ENCODE data around the gene POLR3E. TPM values are rescaled to one million over a fixed set of nuclear protein-coding genes. Genes with fewer than 3 reads are reported as not detected.
"Not testable (repeated sequence)": the region's sequence is repeated elsewhere in the genome, so short reads cannot be mapped to it uniquely, and the experiment has no call there.

Gene POLR3E
- total RNA-seq, 1 donor = 61.7 TPM

GRCh38 chr16:22356930-22357634, 59.9 kb downstream of the POLR3E start:
- DNase-seq (ENCODE audit: low read depth in 2 of 3, low spot score in 2 of 3) = no peak

GRCh38 chr16:22357635-22357971, 60.4 kb downstream of the POLR3E start:
- peak in 1 of 3 donors; percentile 26 for DNase-seq (ENCODE audit: low read depth in 2 of 3, low spot score in 2 of 3)

DNA sequence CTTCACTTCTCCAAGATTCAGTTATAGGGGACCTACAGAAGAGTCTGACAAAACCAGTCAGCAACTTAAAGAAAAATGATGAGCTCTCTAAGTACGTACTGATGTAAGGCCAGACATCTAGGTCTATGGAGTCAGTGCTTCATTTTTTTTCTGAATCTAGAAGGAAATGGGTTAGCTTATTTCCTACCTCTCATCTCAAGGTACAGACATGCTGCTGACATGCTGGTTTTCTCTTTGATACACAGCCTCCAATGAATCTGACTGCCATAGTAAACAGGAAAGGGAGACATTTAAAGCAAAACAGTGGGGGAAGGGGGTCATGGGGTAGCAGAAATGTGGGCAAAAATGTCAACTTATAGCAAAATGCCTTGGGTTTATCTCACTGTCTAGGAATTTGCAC, 60.8 kb downstream of the POLR3E start:
- no peak for DNase-seq (ENCODE audit: low read depth in 2 of 3, low spot score in 2 of 3)

DNA sequence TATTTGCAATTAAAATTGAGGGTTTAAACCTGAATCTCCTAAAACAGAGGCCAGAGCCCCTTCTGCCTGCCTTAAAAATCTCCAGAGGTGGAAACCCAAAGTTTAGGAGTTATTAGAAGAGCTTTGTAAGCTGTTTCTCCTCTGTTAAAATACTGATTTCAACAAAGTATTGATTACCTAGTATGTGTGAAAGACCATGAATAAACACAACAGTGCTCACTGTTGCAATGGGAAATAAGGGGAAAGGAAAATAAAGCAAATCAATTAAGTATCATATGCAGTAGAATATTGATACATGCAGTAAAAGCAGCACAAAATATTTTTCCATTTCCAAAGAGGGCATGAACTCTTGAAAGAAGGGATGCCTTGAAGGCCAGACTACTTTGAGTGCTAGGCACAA, 62.5 kb downstream of the POLR3E start:
- no peak for DNase-seq (ENCODE audit: low read depth in 2 of 3, low spot score in 2 of 3)

DNA sequence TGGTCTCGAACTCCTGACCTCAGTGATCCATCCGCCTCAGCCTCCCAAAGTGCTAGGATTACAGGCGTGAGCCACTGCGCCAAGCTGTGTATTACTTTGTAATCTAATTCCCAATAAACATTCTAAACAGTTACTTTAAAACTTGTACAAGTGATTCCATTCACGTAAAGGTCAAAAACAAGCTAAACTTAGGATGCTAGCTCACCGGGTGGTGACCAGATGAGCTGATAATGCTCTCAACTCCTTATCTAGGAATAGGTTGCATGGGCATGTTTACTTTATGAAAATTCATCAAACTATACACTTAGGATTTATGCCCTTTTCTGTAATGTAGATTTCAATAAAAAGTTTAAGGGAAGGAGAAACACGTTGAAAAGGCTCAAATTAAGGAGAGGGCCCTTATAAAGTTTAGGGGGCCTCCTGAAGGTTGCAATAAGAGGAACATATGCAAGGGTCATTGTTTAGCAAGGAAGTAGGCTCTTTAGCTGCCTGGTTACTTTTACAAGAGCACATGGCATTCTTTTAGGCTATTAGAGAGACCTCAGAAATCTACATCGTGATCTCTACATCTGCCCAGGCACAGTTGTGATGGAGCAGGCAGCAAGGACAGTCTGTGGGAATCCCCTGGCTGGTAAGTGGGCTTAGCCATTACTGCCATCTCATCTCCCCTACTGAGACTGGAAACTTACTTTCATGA, 63.9 kb downstream of the POLR3E start:
- DNase-seq (ENCODE audit: low read depth in 2 of 3, low spot score in 2 of 3) = no peak

- DNase-seq (ENCODE audit: low read depth in 2 of 3, low spot score in 2 of 3) = no peak
Measured at GRCh38 chr16:22364241-22364640, 67.0 kb downstream of the POLR3E start.

GRCh38 chr16:22366371-22366770, 69.2 kb downstream of the POLR3E start:
- DNase-seq (ENCODE audit: low read depth in 2 of 3, low spot score in 2 of 3) = no peak

DNA sequence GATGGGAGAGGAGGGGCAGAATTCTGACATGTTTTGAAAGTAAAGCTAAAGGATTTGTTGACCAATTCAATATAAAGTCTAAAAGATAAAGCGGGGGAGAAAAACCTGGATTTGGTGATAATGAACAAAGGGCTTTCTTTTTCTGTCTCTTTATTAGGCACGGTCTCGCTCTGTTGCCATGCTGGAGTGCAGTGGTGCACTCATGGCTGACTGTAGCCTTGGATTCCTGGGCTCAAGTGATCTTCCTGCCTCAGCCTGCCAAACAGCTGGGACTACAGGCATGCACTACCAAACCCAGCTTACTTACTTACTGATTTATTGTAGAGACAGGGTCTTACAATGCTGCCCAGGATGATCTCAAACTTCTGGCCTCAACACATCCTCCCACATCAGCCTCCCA, 69.7 kb downstream of the POLR3E start:
- no peak for DNase-seq (ENCODE audit: low read depth in 2 of 3, low spot score in 2 of 3)

DNA sequence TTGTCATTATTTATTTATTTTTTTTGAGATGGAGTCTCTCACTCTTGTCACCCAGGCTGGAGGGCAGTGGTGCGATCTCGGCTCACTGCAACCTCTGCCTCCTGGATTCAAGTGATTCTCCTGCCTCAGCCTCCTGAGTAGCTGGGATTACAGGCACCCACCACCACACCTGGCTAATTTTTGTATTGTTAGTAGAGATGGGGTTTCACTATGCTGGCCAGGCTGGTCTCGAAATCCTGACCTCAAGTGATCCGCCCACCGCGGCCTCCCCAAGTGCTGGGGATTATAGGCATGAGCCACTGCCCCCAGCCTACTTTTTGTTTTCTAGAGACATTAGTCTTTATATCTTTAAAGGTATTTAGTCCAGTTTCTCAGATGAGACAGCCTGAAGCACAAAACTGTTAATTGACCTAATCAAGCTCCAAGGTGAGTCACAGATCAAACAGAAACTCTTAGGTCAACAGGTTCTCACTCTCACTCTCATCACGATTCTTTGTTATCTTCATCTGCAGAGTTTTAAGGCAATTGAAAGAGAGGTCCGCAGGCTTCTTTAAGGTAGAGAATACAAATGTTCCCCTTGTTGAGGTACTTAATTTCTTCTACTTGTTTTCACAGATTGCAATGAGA, 71.1 kb downstream of the POLR3E start:
- not testable (repeated sequence) for DNase-seq (ENCODE audit: low read depth in 2 of 3, low spot score in 2 of 3)

GRCh38 chr16:22369221-22369811, 72.1 kb downstream of the POLR3E start:
- DNase-seq (ENCODE audit: low read depth in 2 of 3, low spot score in 2 of 3) = peak in 1 of 3 donors; percentile 58

DNA sequence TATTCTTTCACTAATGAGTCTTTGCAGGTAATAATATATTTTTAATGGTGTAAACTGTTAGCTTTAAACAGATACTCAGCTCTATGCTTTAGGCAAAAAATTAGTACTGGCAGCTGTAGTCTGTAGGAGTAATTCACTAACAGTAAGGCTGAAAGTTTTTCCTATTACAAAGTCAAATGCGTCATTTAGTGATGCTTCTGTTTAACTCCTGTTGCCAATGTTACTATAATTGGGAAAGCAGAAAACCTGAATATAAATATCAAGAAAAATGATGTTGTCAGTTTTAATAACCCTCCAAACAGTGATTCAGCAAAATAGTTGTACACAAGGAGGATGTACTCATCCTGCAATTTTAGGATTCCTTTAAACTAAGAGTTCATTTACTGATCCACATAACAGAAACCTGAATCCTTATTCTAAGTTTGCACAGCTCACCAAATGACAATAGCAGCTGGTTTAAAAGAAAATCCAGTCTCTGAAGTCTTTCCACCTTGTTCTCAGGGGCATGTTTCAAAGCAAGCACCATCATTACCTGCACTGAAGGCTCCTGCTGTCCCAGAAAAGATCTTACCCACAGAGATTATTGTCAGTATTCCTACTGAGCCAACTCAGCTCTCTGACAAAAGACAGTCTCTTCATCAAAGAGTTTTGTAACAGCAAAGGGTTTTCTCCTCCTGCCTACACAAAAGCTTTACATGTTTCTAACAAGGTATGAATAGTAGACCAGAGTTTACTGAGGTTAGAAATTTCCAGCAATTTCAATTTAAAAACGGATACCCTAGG, 73.0 kb downstream of the POLR3E start:
- no peak for DNase-seq (ENCODE audit: low read depth in 2 of 3, low spot score in 2 of 3)

DNA sequence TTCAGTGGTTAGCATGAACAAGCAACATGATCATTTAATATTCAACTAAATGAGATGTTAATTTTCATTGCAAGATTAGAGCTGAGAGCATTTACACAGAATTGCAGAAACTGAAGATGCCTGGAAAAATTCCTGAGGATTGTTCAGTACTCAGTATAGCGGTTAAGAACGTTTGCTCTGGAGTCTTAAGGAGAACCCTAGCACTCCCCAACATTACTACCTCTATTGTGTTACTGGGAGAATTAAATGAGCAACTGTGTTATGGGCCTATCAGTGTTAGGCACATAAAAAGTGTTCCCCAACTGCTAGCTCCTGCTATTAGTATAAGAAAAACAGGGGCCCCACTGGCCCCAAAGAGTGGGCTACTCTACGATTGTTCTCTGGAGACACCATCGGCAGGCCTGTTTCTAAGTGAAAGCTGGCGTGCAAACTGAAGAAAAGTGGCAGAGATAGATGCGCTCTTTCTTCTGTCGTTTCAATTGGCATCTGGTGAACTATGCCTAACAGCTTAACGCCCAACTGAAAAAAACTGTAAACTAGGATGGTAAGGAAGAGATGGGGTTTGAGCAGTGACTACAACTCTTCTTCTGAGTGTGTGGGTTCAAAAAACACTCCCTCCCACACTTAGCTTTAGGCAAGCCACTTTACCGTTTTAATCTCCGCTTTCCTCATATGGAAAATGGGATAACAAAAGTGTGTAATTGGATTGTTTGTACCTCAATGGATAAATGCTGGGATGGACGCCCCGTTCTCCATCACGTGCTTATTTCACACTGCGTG, 75.9 kb downstream of the POLR3E start:
- no peak for DNase-seq (ENCODE audit: low read depth in 2 of 3, low spot score in 2 of 3)

DNA sequence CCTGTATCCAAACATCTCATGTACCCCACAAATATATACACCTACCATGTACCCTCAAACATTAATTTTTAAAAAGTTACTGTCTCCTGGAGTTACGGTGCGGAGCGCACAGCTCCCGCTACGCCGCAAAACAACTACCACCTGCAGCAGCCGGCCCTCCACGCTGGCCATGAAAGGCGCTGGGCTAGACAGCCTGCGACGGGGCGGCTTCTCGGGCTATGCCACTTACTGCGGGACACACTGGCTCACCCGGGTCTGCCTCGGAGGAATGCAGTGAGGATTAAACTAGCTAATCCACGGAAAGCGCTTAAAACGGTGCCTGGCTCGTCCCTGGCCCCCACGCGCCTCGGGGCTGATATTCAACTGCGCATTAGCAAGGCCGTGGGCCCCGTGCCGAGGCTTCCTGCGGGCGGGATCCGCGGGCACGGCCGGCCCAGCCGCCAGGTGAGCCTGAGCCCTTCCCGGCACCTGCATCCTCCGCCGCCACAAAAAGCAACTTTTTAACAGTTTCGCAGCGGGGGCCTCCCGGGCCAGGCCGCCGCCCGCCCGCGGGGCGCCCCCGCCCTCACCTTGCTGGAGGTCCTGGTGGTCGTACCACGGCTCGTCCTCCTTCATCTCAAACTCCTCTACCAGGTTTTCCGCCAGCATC, 76.6 kb downstream of the POLR3E start:
- DNase-seq (ENCODE audit: low read depth in 2 of 3, low spot score in 2 of 3) = peak in 1 of 3 donors; percentile 18

DNA sequence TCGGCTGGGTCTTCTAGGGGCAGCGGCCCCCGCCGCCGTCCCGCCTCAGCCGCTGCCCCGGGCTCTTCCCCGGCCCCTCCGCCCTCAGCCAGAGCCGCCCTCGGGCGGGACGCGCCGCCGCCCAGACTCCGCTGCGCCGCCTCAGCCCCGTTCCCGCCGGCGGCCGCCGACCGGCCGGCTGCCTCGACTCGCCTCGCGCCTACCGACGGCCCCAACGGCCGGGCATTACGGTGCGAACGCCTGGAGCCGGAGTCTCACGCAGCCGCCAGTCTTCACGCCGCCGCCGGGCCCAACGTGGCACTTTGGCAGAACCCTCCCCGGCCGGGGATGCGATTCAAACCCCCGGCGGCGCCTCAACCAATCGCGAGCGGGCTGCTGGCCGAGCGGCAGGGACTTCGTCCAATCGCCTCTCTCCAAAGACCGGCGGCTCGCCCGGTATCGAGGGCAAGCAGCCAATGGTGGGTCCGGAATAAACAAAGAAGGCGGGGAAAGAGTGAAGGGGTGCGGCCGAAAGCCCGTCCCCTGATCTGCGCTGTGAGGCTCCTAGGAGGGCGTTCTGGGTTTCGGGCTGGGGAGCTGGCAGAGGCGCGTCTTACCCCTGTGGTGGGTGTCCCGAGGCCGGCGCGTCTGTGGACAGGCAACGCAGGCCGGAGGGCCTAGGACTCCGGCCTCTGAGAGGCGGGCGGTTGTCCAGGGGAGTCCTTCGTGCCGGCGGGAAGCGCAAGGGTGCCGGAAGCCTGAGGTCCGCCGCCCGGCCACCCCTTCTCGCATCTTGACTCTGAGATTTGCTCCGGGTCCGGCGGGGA, 77.3 kb downstream of the POLR3E start, which contains the start of gene CDR2:
TSS of gene CDR2 (minus strand) at position 309 of the 806 bp plus-strand sequence. CDS start 310 bp downstream, outside the sequence.
- DNase-seq (ENCODE audit: low read depth in 2 of 3, low spot score in 2 of 3) = peak; percentile 84 to 97 (median 93)

GRCh38 chr16:22375117-22375962, 78.1 kb downstream of the POLR3E start:
- DNase-seq (ENCODE audit: low read depth in 2 of 3, low spot score in 2 of 3) = no peak

DNA sequence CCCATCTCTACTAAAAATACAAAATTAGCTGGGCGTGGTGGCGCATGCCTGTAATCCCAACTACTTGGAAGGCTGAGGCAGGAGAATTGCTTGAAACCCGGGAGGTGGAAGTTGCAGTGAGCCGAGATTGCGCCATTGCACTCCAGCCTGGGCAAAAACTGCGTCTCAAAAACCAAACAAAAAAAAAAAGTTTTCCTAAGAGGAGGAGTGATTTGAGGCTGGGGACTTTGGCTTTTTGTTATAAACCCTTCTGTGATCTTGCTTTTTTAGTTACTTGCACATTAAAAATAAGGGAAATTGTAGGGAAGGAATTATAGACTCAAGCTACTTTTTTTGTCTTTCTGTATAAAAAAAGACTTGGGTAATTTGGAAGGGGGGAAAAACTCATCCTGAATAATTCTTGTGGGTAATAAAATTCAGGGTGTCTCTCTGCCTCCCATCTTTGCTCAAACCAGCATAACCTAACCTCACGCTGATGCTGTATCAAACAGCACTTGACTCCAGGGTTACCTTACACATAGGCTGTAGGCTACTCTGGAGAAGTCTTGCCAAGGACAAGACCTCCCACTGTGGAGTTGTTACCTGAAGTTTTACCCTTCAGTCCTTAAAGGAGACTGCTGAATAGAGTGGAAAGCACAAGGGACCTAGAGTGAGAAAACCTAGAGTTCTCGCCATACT, 78.9 kb downstream of the POLR3E start:
- DNase-seq (ENCODE audit: low read depth in 2 of 3, low spot score in 2 of 3) = no peak

- DNase-seq (ENCODE audit: low read depth in 2 of 3, low spot score in 2 of 3) = no peak
Measured at GRCh38 chr16:22379656-22380055, 82.4 kb downstream of the POLR3E start.

Measured in hematopoietic multipotent progenitor cell (in vitro differentiated cells).